HCT116 (cell line): ENCODE measurements around the gene SLITRK2.

Source experiments
- CEBPB ChIP-seq: IDR thresholded peaks from 2 replicates; pipeline ENCODE4 v1.6.1; 2012; ENCODE audit warnings: low read depth
- CTCF ChIP-seq, 3 experiments: fragments of 200-600 bp in 1 of 3; sonication (generic) in 1 of 3; IDR thresholded peaks in 2 of 3; conservative IDR thresholded peaks in 1 of 3; 2 replicates each; pipeline ENCODE4 v1.5.1; 2012 to 2017; ENCODE audit warnings: low read depth in 2 of 3, low read length in 2 of 3, antibody characterized with exemption in 1 of 3, borderline replicate concordance in 1 of 3, control low read depth in 1 of 3, mild to moderate bottlenecking in 1 of 3, mixed read lengths in 1 of 3, mixed run types in 1 of 3, moderate library complexity in 1 of 3; ENCODE audit not compliant: insufficient read depth in 1 of 3
- ELF1 ChIP-seq: IDR thresholded peaks from 2 replicates; pipeline ENCODE4 v1.6.1; 2012; ENCODE audit warnings: low read depth, borderline replicate concordance
- EZH2 ChIP-seq: fragments of 200-600 bp; sonication (generic); IDR thresholded peaks from 2 replicates; pipeline ENCODE4 v1.6.1; 2017; ENCODE audit warnings: antibody characterized with exemption, mixed run types
- EZH2phosphoT487 ChIP-seq: fragments of 200-600 bp; IDR thresholded peaks from 2 replicates; pipeline ENCODE4 v1.6.1; 2018; ENCODE audit warnings: antibody characterized with exemption, borderline replicate concordance
- MAX ChIP-seq: IDR thresholded peaks from 2 replicates; pipeline ENCODE4 v1.6.1; 2012
- POLR2AphosphoS5 ChIP-seq: IDR thresholded peaks from 2 replicates; pipeline ENCODE4 v1.6.1; 2011; ENCODE audit warnings: mild to moderate bottlenecking, low read depth, low read length, moderate library complexity
- REST ChIP-seq: IDR thresholded peaks from 2 replicates; pipeline ENCODE4 v1.6.1; 2012; ENCODE audit warnings: low read depth
- SIN3A ChIP-seq: IDR thresholded peaks from 2 replicates; pipeline ENCODE4 v1.6.1; 2012; ENCODE audit warnings: low read depth
- SP1 ChIP-seq: IDR thresholded peaks from 2 replicates; pipeline ENCODE4 v1.6.1; 2012; ENCODE audit warnings: low read depth
- TCF7L2 ChIP-seq: IDR thresholded peaks from 2 replicates; pipeline ENCODE4 v1.7.0; 2011; ENCODE audit warnings: borderline replicate concordance, inconsistent platforms; ENCODE audit not compliant: insufficient read depth, insufficient read length; ENCODE audit errors: extremely low read depth
- YY1 ChIP-seq: IDR thresholded peaks from 2 replicates; pipeline ENCODE4 v1.6.1; 2011; ENCODE audit warnings: low read length, low read depth, moderate library complexity, mild to moderate bottlenecking; ENCODE audit not compliant: insufficient replicate concordance; ENCODE audit errors: extremely low read depth

GRCh38 chrX:145821291-145821897 lies 3.8 kb downstream of the SLITRK2 start:
- TF ChIP-seq CTCF (IDR thresholded peaks at IDR 0.05 in 2 of 3, conservative IDR thresholded peaks at IDR 0.05 in 1 of 3; ENCODE audit: borderline replicate concordance in 1 of 3, insufficient read depth in 1 of 3, low read depth in 2 of 3, low read length in 2 of 3) (no peak), EZH2phosphoT487 (no peak), POLR2AphosphoS5 (no peak), REST (no peak), CEBPB (no peak), YY1 (no peak), SP1 (no peak), SIN3A (no peak), TCF7L2 (no peak), ELF1 (no peak), EZH2 (no peak), MAX (no peak)
